ENCODE data around the gene OTUB1.

OTUB1 gene

DNA sequence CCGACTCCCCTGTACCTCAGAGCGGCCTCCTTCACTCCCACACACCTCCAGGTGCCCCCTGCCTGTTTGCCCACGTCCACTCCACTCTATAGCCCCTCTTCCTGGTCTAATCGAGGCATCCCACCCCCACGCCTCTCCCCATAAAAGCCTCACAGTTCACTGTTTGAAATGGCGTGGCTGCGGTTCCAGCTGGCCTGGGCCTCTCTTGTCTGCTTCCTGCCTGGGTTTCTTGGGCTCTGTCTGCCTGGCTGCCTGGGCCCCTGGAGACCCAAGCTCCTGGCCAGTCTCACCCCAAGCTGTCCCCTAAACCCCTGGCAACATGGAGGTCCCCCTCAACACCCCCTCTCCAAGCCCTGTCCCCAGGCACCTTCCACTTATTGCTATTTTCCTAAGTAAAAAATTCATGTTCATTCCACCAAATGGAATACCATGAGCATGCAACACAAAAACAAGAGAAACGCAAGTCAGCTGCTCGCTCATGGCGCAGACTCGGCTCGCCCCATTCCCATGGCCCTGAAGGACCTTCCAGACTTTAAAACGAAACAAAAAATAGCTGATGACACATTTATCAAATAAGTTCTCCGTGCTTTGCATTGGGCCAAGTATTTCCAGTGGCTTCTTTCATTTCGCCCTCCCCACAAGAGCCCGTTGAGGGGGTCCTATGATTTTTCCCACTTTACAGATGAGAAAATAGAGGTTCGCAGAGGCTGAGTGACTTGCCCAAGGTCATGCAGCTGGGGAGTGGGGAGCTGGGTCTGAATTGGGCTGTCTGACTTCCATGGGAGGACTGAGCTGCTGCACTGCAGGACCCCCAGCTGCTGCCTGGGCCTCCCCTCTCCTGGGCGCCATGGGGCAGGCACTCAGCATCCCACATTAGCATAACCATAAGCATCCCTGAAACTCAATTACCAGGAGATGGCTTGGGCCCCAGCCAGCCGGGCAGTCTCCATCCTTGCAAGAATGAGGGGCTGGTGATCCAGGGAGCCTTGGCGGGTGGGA lies 37.8 kb downstream of the OTUB1 start:
- DNase-seq (ENCODE audit: low spot score): no peak

DNA sequence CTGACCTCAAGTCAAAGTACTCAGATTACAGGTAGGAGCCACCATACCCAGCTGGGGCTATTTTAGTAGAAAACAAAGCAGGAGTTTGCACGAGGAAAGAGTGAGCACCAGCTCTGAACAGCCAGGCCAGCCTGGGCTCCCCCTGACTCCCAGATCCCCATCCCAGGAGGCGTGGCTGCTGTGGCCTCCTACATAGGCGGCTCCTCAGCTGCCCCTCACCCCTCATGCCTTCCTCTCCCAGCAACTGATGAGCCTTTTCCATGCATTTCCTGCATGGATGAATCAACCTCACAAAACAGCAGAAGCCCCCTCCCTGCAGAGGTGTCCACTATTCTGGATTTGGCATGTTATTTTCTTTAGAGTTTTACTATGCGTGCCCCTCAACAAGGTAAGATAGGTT lies 39.0 kb downstream of the OTUB1 start:
- DNase-seq (ENCODE audit: low spot score): no peak

DNA sequence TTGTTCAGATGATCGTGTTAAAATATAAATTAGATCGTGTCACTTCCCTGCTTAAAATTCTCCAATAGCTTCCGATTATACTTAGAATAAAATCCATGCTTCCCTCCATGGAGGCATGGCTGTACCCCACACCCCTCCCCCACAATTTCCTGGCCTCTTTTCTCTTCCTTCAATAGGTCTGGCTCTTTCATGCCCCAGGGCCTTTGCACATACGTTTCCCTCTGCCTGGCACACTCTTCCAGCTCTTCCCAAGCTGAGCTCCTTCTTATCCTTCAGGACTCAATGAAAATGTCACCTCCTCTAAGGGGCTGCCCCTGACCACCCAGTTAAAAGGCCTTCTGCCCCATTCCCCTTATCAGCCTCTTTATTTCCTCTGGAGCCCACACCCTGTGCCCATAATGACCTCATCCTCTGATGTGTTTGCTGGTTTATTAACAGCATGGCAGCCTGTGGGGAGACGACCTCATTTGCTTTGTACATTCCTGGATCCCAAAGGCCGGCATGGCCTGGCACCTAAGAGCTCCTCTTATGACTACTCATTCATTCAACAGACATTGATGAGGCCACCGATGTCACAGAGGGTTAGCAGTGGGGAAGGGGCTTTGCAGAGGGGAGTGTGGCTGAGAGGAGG lies 40.5 kb downstream of the OTUB1 start:
- DNase-seq (ENCODE audit: low spot score): no peak

DNA sequence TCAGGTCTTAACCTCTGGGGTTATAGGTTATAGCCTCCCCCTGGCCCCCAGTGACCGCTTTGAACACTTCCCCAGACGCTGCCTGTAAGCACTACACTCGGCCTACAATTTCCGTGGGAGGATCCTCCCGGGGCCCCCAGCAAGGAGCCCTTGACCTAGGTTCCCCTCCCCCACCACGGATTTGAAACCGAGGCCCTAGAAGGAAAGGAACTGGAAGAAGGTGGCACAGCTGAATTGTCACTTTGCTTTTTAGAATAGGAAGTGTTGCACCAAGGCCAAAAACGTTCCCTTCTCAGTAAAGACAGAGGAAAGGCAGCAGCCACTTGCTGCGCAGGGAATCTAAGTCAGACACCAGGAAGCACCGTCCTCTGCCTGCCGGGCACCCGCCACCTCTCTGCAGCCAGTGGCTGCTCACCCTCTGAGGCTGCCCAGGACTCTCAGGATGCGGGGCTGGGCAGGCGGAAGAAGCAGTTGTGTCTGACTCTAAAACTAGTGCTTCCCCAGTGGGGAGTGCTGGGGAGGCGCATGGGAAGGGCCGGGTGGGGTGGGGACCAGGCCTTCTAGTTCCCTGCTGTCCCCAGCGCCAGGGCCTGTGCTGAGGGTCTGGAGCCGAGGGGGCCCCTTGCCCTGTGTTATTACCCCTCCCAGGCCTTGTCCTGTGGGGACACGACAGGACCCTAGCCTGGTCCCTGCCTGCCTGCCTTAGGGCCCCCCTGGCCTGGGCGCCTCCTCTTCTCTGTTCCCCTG lies 41.6 kb downstream of the OTUB1 start:
- no peak for DNase-seq (ENCODE audit: low spot score)

GRCh38 chr11:64028398-64029115 lies 42.3 kb downstream of the OTUB1 start:
- DNase-seq (ENCODE audit: low spot score): no peak

GRCh38 chr11:64029773-64030172 lies 43.5 kb downstream of the OTUB1 start:
- DNase-seq (ENCODE audit: low spot score): no peak

DNA sequence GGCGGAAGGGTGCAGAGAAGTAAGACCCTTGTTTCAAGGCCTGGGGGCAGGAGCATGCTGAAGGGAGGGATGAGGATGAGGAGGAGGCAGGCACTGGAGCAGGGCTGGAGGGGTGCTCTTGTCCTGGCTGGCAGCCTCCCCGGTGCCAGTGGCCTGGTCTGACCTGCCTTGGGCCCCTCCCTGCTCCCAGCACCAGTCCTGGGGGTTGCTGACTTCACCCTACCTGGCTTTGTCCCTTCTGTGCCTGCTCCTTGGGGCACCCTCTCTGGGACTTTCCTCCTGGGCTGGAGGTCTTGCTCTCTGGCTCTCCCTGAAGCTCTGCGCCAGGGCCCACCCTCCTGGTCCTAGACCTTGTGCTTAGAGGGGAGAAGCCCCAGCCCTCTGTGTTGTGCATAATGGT lies 44.8 kb downstream of the OTUB1 start:
- DNase-seq (ENCODE audit: low spot score): no peak

- no peak for DNase-seq (ENCODE audit: low spot score)
These were observed 45.8 kb downstream of the OTUB1 start for GRCh38 chr11:64032050-64032449.

DNA sequence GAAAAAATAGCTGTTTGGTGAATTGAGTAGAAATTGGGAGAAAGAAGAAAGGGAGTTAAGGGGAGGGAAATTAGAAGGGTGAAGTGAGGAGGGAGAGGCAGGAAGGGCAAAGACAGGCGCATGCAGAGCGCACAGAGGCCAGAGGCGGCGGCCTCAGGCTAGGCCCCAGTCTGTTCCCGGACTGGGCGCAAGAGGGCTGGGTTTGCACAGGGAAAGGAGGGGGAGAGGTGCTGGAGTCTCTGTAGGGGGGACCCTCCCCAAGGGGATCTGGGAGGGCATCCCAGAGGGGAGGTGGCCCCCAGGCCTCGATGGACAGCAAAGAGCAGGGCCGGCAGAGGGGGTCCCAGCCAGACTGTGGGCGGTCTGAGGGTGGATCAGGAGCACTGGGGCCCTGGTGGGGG lies 48.2 kb downstream of the OTUB1 start:
- DNase-seq (ENCODE audit: low spot score): no peak

- no peak for DNase-seq (ENCODE audit: low spot score)
These were observed 48.9 kb downstream of the OTUB1 start for GRCh38 chr11:64035081-64035524.

DNA sequence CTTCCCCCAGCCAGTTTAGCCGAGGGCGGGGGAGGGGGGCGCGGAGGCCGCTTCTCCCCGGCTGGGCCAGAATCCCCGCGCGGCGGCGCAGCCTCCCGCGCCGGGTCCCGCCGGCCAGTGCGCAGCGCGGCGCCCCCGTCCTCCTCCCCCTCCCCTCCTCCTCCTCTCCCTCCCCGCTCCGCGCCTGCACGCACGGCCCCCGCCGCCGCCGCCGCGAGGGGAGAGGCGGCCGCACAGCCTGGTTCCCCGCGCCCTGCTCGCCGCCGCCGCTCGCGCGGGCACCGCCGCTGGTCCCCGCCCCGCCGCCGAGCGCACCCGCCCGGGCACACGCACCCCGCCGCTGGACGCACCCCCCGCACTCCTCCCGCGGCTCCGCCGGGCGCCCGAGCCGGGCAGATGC lies 49.3 kb downstream of the OTUB1 start, which contains the start of gene FLRT1:
Gene FLRT1 (plus strand): TSS at position 356 of the 400 bp plus-strand sequence. CDS start 80,337 bp downstream, outside the sequence.
- DNase-seq (ENCODE audit: low spot score): no peak

- DNase-seq (ENCODE audit: low spot score): no peak
These were observed 50.1 kb downstream of the OTUB1 start for GRCh38 chr11:64036087-64037026.

- DNase-seq (ENCODE audit: low spot score): no peak
These were observed 50.9 kb downstream of the OTUB1 start for GRCh38 chr11:64037027-64037634.

GRCh38 chr11:64038500-64038899 lies 52.3 kb downstream of the OTUB1 start:
- no peak for DNase-seq (ENCODE audit: low spot score)

DNA sequence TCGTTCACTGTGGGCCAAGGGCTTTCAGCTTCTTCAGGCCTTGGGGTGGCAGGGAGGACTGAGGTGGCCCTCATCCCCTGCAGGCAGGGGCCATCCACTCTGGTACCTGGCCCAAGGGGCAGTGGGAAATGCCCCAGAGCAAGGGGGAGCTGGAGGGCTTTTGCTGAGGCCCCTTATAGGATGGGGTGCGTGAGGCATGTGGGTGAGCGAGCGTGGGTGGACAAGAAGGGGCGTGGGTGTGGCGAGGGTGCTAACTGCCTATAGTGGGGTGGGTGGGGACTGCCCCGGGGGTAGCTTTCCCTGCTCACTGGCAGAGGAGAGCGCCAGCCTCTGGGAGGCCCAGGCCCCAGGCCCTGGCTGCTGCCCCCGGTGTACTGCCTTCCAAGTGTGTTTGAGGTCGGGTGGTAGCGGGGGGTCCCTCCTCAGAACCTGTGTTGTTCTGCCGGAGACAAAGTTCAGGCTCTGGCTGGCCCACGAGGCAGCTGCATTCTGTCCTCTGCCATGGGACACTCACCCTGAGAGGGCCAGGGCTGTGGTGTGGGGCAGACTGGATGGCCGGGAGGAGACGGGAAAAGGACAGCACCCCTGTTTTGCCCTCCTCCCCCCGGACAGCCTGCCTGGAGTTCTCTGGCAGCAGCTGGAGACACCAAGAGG lies 52.9 kb downstream of the OTUB1 start:
- DNase-seq (ENCODE audit: low spot score): no peak

DNA sequence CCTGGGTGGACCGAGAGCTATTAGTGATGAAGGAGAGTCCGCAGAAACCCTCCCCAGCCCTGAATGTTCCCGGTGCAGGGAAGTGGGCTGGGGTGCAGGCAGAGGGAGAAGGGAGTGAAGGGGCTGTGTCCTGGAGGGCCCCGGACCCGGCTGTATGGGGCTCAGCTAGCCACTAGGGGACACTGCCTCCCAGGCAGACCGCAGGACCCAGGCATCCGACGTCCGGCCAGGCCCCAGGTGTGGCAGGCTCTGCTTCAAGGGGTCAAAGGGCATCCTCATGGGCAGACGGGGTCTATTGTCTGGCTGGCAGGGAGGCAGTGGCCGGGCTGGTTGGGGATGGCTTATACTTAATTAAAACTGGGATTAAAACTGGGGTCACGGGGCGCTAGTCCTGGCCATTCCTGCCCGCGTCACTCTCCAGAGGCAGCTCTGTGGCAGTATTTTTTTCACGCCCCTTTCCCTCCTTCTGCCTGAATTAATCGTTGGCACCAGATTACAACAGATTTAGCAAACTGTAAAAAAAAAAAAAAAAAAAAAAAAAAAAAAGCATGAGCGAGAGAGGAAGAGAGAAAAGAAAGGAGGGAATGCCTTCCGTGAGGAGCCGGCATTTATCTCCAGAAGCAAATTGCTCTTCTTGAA lies 54.6 kb downstream of the OTUB1 start:
- no peak for DNase-seq (ENCODE audit: low spot score)

DNA sequence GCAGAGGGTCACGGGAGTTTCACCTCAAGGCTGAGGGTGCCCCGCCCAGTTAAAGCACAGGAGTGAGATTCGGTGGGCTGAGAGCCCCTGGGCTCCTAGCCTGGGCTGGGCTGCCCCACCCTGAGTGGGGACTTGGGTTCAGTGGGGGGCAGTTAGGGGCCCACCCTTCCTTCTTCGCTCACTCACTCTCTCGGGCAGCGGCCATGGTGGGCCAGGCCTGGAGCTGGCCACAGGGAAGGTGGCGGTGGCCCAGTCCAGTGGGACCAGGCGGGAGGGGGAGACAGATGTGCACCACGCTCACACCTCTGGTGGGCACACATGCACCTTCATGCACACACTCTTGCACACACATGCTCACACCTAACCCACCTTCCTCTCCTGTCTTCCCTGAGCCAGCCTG lies 55.6 kb downstream of the OTUB1 start:
- no peak for DNase-seq (ENCODE audit: low spot score)

GRCh38 chr11:64042301-64042700 lies 56.1 kb downstream of the OTUB1 start:
- no peak for DNase-seq (ENCODE audit: low spot score)

DNA sequence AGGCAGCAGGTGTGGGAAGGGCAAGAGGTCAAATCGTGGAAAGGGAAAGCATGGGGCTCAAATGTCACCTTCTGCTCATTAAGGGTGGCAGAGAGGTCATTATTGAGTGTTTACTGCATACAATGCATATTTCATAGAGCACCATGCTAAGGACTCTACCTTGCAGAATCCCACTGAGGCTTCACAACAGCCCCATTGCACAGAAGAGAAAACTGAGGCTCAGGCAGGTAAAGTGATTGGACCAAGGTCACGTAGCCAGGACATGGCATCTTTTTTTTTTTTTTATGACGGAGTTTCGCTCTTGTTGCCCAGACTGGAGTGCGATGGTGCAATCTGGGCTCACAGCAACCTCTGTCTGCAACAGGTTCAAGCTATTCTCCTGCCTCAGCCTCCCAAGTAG lies 57.3 kb downstream of the OTUB1 start:
- DNase-seq (ENCODE audit: low spot score): no peak

All from left forelimb (tissue), 1 donor.